PFSK-1 (cell line): Measurements from ENCODE around the gene ARMC3.

ENCODE experiments used
- FOXP2 ChIP-seq: optimal IDR thresholded peaks from 2 replicates; pipeline ENCODE3; 2011; ENCODE audit warnings: borderline replicate concordance, control low read depth, inconsistent platforms; ENCODE audit not compliant: insufficient read depth; ENCODE audit errors: extremely low read length, extremely low read depth
- POLR2AphosphoS5 ChIP-seq: IDR thresholded peaks from 2 replicates; pipeline ENCODE4 v1.6.1; 2012; ENCODE audit warnings: low read depth, mild to moderate bottlenecking, control low read depth, low read length, moderate library complexity
- SIN3A ChIP-seq: IDR thresholded peaks from 2 replicates; pipeline ENCODE4 v1.6.1; 2012; ENCODE audit warnings: mild to moderate bottlenecking, low read length, moderate library complexity, borderline replicate concordance; ENCODE audit not compliant: insufficient read depth
- TAF1 ChIP-seq: IDR thresholded peaks from 2 replicates; pipeline ENCODE4 v1.6.1; 2012; ENCODE audit warnings: low read length, control low read depth, borderline replicate concordance; ENCODE audit not compliant: insufficient read depth
- TF ChIP-seq, protein P1 (sequence below), 2 experiments: IDR thresholded peaks; 2 replicates each; pipeline versions ENCODE4 v1.6.1 to v1.8.0; 2011 to 2012; ENCODE audit warnings: low read depth in 2 of 2, low read length in 2 of 2, control low read depth in 1 of 2, inconsistent platforms in 1 of 2, mild to moderate bottlenecking in 1 of 2, moderate library complexity in 1 of 2; ENCODE audit not compliant: insufficient read depth in 1 of 2

DNA sequence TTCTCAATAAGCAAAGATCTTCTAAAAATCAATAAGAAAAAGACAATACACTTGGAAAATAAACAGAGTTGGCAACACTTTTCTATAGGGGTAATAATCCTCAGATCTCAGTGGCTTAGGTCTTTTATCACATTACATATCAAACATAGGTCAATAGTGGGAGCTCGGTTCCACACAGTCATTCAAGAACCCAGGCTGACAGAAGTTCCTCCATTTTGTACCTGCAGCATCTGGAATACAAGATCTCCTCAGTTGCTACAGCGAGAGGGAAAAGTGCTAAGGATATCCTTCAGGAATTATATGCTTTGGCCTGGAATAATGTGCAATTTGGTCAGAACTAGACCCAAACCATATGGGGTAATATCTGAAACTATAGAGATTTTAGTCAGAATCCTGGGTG lies 112.1 kb downstream of the ARMC3 start:
- no peak for TF ChIP-seq POLR2AphosphoS5
- TF ChIP-seq TAF1: no peak
- TF ChIP-seq, protein P1, sequence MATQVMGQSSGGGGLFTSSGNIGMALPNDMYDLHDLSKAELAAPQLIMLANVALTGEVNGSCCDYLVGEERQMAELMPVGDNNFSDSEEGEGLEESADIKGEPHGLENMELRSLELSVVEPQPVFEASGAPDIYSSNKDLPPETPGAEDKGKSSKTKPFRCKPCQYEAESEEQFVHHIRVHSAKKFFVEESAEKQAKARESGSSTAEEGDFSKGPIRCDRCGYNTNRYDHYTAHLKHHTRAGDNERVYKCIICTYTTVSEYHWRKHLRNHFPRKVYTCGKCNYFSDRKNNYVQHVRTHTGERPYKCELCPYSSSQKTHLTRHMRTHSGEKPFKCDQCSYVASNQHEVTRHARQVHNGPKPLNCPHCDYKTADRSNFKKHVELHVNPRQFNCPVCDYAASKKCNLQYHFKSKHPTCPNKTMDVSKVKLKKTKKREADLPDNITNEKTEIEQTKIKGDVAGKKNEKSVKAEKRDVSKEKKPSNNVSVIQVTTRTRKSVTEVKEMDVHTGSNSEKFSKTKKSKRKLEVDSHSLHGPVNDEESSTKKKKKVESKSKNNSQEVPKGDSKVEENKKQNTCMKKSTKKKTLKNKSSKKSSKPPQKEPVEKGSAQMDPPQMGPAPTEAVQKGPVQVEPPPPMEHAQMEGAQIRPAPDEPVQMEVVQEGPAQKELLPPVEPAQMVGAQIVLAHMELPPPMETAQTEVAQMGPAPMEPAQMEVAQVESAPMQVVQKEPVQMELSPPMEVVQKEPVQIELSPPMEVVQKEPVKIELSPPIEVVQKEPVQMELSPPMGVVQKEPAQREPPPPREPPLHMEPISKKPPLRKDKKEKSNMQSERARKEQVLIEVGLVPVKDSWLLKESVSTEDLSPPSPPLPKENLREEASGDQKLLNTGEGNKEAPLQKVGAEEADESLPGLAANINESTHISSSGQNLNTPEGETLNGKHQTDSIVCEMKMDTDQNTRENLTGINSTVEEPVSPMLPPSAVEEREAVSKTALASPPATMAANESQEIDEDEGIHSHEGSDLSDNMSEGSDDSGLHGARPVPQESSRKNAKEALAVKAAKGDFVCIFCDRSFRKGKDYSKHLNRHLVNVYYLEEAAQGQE (IDR thresholded peaks at IDR 0.05; ENCODE audit: insufficient read depth in 1 of 2, low read depth in 2 of 2, low read length in 2 of 2): no peak
- TF ChIP-seq SIN3A: no peak
- TF ChIP-seq FOXP2: no peak
